HG03064 (cell line): Measurements from ENCODE around the gene CHD5.

Experiments
- ATAC-seq: cut with Tn5 transposase; IDR thresholded peaks from one replicate; pipeline ENCODE4 v1.9.1; 2021; ENCODE audit warnings: low read depth; ENCODE audit not compliant: unreplicated experiment

The CHD5 gene

DNA sequence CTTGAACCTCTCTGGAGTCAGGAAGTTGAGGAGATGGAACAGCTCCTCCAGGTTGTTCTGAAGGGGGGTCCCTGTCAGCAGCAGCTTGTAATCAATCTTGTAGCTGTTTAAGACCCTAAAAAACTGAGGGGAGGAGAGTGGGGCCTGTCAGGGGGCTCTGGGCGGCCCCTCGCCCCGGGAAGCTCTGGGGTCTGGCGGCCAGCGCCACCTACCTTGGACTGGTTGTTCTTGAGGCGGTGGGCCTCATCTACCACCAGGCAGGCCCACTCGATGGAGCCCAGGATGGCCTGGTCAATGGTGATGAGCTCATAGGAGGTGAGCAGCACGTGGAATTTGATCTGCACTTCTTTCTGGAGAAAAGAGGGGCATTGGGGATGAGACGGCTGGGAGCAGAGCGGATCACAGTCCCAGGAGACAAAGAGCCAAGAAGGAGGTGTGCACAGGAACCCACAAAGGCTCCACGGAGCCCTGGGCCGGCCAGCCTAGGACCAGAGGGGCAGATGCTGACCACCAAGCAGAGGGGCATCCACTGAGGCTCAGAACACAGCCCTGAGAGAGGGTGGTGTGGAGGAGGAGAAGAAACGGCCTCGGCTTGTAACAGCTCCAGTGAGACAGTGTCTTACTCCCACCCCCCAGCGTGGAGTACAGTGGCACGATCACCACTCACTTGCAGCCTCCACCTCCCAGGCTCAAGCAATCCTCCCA lies 43.5 kb downstream of the CHD5 start:
- no peak for ATAC-seq

DNA sequence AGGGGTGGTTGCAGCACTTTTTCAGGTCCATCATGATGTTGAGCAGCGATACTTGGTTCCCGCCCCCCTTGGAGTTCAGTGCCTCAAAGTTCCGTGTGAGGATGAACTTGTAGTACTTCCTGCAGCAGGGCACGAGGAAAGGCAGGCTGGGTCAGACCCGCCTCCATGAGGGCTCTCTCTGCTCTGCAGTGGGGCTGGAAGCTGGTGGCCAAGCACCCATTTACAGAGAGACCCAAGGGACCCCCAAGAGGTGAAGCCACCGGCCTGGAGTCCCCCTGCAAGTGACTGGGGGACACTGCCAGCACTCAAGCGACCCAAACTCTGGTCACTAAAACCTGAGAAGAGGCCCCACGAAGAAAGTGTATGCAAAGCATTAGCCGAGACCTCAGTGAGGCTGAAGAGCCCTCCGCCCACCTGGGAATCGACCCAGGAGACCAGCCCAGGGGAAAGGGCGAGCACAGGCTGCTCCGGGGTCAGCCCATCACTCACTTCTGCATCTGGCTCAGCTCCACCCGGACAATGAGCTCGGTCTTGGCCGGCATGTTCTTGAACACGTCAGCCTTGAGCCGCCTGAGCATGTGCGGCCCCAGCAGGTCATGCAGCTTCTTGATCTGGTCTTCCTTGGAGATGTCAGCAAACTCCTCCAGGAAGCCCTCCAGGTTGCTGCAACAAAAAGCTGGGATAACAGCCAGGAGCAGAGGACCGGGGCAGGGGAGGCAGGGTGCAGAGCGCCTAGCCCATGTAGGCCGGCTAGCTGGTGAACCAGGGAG lies 45.2 kb downstream of the CHD5 start:
- no peak for ATAC-seq

DNA sequence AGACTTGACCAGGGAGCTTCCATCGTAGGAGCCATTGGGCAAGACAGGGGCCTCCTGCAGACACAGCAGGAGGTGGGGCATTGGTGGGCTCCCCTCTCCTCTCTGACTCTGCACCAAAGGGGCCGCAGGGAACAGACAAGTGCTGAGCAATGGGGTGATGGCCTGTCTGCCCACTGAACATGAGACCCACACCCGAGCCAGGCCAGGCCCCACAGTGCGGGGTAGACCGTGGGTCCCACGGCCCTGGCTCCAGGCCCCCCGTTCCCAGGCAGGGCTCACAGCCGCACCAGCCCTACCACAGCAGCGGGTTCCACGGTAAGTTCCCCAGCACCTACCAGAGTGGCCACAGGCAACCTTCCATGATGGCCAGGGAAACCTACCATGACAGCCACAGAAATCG lies 45.9 kb downstream of the CHD5 start:
- no peak for ATAC-seq

DNA sequence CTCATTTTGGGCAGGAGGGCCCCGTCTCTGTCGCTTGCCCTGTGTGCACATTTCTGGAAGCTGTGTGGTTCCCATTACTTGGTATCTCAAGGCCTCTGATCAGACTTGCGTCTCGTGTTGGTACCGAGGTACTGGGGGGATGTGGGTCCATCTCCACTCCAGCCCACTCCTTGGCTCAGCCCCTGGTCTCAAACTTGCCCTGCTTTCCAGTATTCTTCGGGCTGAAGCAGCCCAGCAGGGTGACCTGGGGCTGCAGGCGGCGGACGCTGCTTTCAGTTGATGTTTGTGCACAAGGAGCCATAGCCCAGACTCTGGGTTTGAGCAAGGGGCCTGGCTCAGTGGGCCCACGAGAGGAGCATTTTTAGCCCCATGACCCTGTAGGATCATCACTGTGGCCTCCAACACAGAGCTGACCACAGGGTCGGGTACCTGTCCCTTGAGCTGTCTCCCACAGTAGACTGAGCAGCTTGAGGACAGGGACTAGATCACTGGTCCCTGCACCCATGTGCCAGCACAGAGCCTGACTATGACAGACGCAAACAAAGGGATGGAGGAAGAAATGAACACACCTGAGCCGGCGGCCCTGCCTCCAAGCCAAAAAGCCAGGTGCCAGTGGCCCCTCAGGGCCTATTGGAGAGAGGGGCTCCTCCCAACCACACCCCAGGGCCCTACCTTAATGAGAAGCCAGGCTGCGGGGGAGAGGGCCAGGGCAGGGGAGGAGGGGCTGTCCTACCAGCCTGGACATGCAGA lies 46.8 kb downstream of the CHD5 start:
- no peak for ATAC-seq

DNA sequence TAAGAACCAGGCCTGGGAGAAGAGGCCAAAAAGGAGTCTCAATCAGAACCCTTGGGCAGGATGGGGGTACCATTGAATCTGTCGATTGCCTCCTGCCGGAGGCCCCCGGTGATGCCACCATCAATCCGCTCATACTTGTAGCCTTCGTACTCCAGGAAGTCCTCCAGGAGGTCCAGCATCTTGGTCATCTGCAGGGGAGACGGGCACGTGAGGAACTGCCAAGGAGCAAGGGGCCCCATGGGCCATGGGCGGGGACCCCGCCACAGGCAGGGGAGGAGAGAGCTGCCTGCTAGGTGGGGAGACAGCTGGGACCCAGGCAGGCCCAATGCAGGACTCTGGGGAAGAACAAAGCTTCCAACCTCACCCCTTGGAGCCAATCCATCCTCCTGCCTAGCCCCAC lies 48.6 kb downstream of the CHD5 start:
- ATAC-seq: no peak

DNA sequence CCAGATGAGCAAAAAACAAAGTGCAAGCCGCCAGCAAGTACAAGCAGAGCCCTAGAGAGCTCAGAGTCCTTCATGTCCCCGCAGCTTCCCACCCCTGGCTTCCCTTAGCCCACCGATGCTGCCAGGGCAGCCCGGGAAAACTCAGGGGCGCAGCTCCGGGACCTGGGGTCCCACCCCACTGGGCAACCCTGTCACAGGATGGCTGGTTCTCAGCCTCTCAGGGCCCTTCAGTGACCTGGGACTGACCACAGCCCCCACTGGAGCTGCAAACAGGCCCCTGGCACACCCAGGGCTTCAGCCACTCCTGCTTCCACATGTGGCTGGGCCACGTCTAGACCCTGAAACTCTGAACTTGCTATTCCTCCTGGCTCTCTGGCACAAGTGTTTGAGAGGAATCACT lies 49.5 kb downstream of the CHD5 start:
- ATAC-seq: no peak

DNA sequence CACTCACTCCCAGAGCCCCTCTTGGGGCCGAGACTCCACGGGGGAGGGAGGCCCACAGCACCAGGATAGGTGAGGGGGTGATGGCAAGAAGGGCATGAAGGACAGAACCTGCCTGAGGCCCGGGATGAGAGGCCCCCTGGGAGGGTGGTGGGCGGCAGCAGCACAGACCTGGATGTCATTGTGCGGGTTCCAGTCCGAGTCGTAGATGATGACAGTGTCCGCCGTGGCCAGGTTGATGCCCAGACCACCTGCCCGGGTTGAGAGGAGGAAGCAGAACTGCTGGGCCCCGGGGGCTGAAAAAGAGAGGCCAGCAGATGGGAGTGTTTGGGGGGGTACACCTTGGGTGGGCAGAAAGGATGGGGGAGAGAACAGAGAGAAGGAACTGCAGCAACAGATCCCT lies 50.1 kb downstream of the CHD5 start:
- ATAC-seq: no peak

DNA sequence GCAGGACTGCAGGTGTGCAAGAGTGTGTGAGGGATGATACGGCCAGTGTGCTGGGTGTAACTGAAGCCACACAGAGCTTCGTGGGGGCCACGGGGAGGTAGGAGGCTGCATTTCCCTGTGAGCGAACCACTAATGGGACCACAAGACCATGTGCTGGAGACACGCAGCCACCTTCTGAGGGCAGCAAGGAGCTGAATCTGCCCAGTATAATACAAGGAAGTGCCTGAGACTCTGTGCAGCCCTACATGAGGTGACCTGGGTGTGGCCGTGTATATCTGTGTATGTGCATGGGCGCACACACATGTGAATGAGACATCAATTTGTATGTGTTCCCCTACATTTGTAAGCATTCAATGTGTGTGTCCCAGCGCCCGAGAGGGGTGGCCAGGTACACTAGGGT lies 50.8 kb downstream of the CHD5 start:
- no peak for ATAC-seq

DNA sequence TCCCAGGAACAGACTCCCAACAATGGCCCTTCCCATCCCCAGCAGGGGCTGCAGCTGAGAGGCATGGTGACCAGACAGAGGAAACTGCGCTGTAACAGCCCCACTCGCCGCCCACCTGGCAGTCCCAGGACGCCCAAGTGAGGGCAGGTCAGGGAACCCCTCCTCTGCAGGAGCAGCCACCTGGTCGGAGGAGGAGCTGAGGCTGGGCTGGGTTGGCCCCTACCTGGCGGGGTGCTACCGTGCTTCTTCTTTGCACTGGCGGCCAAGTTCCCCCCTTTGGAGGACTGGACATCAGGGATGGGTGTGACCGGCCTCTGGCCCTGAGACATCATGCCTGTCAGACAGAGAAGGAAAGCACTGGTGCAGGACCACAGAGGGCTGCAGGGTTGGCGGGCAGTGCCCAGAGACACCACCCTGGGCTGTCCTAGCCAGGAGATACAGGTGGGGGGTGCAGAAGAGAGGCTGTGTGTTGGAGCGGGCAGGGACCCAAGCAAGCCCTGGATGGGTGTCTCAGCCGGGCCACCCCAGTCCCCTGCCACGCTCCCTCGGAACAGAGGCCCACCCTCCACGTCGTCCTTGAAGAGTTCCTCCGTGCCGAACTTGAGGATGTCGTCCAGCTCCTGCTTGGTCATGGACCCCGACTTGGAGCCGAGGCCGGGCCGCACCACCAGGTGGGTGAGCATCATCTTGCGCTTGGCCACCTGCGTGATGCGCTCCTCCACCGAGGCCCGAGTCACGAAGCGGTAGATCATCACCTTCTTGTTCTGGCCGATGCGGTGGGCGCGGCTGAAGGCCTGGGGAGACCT lies 51.6 kb downstream of the CHD5 start:
- no peak for ATAC-seq

DNA sequence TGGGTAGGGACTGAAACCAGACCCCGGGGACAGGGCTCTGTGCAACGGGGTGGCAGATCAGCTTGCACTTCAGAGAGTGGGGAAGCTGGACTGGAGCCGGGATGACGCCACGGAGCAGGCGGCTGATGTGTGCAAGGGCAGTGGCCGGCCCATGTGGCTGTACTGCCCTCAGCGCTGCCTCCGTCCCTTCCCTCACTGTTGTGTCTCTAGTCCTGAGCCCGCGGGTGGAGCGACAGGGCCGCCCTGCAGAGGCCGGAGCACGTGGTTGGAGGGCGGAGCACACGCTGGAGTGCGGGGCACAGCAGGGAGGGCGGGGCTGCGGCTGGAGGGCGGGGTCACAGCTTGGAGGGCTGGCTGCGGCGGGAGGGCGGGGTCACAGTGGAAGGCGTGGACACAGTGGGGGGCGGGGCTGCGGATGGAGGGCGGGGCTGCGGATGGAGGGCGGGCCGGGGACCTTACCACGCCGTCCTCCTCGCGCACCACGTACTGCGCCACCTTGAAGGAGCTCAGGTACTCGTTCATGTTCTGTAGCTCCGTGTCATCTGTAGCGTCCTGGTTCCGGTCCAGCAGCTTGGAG lies 52.4 kb downstream of the CHD5 start:
- ATAC-seq: no peak

DNA sequence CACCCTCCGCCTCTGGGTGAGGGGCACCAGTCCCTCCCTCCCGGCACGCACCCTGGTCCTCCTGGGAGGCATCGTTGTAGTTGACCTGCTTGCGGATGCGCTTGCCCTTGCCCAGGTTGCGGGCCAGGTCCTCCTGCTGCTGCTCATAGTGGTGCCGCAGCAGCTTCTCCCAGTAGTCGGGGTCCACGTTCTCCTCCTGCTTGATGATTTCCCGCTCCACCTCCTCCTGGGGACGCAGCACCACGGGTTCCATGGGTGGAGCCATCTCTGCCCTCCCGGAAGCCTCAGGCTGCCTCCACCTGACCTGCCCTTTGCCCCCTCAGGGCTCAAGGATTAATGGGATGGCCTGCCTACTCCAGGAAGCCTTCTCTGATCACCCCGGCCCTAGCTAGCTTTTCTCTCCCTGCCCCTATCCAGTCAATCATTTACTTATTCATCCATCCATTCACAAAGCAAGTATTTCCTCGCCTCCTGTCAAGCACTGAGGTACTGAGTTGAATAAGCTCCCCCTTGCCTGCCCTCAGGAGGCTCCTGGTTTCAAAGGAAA lies 53.5 kb downstream of the CHD5 start:
- ATAC-seq: no peak

DNA sequence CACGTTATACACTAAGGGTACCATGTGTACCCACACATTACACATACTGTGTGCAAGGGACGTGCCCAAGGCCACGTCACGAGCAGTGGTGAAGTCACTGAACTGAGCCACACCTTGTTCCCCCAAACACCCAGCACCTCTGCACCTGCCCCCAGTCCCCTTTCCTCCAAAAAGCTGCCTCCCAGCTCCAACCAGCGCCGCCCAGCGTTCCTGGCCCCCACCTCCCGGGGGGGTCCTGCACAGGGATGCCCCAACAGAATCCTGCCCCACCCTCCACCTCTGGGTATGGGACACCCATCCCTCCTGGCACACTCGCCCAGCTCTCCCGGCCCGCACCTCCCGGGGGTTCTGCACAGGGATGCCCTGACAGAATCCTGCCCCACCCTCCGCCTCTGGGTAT lies 54.1 kb downstream of the CHD5 start:
- ATAC-seq: no peak

DNA sequence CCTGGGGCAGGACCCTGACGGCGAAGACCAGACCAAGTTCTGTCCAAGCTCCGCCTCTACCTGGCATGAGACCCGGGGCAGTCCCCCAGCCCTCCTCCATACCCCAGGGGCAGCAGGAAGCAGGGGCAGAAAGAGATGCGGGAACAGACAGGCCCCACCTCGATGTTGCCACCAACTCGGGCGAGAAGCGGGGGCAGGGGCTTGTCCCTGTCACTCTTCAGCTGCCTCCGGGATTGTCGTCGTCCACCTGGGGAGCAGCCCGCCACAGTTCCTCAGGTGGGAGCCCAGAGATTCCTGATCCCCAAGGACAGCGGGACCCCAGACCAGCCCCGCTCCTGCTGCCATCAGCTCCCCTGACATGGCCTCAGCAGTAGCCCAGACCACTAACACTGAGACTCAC lies 54.8 kb downstream of the CHD5 start:
- ATAC-seq: no peak

DNA sequence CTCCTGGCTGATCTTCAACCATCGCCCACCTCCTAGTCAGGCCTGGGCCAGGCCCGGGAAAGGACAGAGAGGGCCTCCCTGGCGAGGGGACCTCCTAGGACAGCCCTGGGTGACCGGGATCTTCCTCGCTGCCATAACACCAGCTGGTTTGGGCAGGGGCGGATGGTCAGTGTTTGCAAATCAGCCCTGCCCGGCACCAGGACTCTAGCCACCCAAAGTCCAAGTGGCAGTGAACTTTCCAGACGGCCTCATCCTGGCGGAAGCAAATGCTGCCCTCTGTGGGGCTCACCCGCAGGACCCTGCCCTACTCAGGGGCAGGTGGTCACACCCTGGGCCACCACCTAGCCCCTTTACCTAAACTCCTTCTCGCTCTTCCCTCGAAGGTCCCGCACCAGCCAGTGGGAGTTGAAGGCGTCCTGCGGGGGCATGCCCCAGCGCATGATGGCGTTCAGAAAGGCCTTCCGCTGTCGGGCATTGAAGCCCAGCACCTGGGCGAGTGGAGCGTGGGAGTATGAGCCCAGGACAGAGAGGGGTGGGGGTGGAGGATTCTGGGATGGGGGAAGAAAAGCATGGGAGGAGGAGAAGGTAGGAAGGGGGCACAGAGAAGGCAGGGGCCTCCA lies 55.3 kb downstream of the CHD5 start:
- no peak for ATAC-seq

DNA sequence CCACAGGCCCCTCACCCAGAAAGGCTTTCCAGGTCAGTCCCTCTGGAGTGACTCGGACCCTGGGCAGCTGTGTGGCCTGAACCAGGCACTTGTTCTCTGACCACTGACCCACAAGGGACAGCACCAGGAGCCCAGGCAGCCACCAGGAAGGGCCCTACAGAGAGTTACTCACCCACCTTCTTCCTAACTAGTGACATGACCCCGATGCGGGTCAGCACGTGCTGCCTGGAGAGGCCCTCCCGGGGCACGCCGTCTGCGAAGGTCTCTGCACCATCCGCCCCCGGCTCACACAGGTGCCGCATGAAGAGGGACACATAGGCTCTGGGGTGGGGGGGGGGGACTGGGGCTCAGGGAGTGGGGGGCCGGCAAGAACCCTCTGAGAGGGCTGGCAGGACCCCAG lies 55.8 kb downstream of the CHD5 start:
- ATAC-seq: no peak

DNA sequence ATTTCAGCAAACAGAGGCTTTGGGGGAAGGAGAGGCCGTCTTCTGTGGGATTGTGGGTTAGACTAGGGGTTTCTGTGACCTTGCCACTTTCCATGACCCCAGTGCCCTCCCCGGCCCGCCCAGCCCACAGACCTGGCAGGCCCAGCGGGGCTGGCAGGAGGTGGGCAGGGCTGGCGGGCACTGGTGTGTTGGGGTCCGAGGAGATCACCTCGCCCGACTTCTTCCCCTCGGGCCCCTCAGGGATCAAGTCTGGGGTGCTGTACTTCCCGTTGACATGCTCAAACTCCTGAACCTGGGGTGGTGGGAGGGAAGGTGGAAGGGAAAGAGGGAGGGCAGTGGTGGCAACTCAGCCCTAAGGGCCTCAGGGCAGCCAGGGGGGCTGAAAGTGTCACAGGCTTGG lies 56.3 kb downstream of the CHD5 start:
- no peak for ATAC-seq

DNA sequence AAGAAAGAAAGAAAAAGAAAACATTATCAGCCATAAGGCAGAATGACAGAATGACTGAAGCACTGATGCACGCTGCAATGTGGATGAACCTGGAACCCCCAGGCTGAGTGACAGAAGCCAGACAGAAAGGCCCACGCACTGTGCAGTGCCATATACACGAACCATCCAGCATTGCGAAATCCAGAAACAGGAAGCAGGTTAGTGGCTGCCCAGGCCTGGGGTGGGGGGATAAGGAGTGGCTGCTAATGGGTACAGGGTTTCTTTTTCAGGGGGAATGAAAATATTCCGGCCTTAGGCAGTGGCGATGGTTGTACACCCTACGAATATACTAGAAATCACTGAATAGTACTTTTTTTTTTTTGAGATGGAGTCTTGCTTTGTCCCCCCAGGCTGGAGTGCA lies 57.0 kb downstream of the CHD5 start:
- ATAC-seq: no peak

DNA sequence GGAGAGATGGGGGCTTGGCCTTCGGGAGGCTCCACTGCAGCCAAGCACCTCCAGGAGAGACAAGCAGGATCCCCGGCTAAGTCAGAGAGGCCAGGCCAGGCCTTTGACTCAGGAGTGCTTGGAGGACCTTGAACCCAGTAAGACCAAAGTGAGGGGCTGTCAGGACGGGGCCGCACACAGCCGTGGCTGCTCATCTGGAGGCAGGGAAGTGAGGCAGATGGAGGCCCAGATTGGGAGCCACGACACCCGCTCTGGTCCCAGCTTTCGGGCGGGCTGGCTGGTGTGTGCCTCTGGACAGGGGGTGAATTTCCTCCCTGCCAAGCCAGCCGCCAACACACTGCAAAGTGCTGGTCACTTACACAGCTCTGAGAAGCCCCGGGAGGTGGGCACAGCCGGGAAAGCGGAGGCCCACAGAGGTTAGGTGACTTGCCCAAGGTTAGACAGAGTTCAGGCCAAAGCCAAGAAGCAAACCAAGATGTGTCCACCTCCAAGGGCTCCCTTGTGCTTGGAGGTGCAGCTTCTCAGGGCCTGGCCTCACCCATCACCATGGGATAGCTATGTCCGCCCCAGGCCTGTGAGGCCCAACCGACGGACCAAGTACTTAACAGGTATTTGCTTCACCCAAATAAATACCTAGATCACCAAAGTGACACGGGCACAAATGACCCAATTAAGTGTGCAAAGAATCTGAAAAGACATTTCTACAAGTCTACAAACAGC lies 58.3 kb downstream of the CHD5 start:
- no peak for ATAC-seq

DNA sequence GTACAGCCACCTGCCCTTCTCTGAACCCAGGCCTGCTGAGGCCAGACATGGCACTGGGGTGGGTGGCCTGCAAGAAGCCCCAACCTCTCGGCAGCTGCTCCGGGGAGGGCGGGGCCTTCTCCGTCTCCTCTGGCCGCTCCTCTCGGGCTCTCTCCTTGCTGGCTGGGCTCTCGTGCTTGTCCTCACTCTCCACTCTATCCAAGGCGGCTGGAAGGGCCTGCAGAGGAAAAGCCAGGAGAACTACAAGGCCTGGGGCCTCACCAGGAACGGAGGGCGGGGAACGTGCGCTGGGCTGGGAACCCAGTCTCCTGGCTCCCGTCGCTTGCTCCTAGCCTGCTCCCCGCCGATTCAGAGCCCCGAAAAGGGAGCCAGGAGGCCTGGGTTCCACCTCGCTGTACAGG lies 59.1 kb downstream of the CHD5 start:
- no peak for ATAC-seq
